CD4-positive, alpha-beta T cell (primary cell): ENCODE results near the gene NFATC1. TPM values are rescaled to one million over a fixed set of nuclear protein-coding genes. Genes with fewer than 3 reads are reported as not detected.

Experiments
- ATAC-seq: fragments of 200-7000 bp; cut with Tn5 transposase; one replicate; pipeline ENCODE4 v1.10.0; 2022; ENCODE audit warnings: mild to moderate bottlenecking; ENCODE audit not compliant: poor library complexity
- CTCF ChIA-PET: fragments of 350-600 bp; sonication (Branson Sonifier 250); formaldehyde crosslinking; loops from one replicate; lab custom pipeline; 2021; ENCODE audit warnings: antibody characterized with exemption, inconsistent platforms; lab: Charles Lee
- POLR2A ChIA-PET: fragments of 350-600 bp; sonication (Branson Sonifier 250); formaldehyde crosslinking; loops from one replicate; lab custom pipeline; 2021; ENCODE audit warnings: antibody characterized with exemption, inconsistent platforms; lab: Charles Lee
- DNase-seq, 14 experiments: peaks; one replicate each; pipeline ENCODE4 v3.0.0-alpha.2; 2013 to 2020; ENCODE audit warnings: mixed read lengths in 2 of 14
- H3K27ac ChIP-seq, 2 donors: one replicate each; pipeline versions ENCODE4 v1.5.1 to v1.7.0; 2013; ENCODE audit warnings: low read length in 2 of 2, low read depth in 1 of 2, mild to moderate bottlenecking in 1 of 2
- H3K27me3 ChIP-seq, 2 experiments: 1 replicate in 1 of 2; 2 replicates in 1 of 2; pipeline versions ENCODE4 v1.6.1 to v1.7.0; 2013; ENCODE audit warnings: low read length in 2 of 2, control low read depth in 1 of 2, mild to moderate bottlenecking in 1 of 2, moderate library complexity in 1 of 2; ENCODE audit not compliant: insufficient read depth in 2 of 2, control insufficient read depth in 1 of 2
- H3K36me3 ChIP-seq: one replicate; pipeline ENCODE4 v1.6.1; 2013; ENCODE audit warnings: low read length, control low read depth; ENCODE audit not compliant: insufficient read depth
- H3K4me1 ChIP-seq: one replicate; pipeline ENCODE4 v1.6.1; 2013; ENCODE audit warnings: low read length, control low read depth; ENCODE audit not compliant: insufficient read depth
- H3K4me3 ChIP-seq: one replicate; pipeline ENCODE4 v1.5.1; 2013; ENCODE audit warnings: mild to moderate bottlenecking, low read length, moderate library complexity
- H3K9me3 ChIP-seq, 2 experiments: 1 replicate in 1 of 2; 2 replicates in 1 of 2; pipeline versions ENCODE4 v1.6.1 to v1.7.0; 2013; ENCODE audit warnings: low read length in 2 of 2, mild to moderate bottlenecking in 2 of 2, control low read depth in 1 of 2, moderate library complexity in 1 of 2; ENCODE audit not compliant: control insufficient read depth in 1 of 2, insufficient read depth in 1 of 2
- H3K27ac Mint-ChIP-seq: one replicate; pipeline ENCODE4 v1.8.0; 2020; ENCODE audit warnings: mixed read lengths
- H3K27me3 Mint-ChIP-seq: one replicate; pipeline ENCODE4 v1.8.0; 2021; ENCODE audit warnings: mixed read lengths
- H3K36me3 Mint-ChIP-seq: one replicate; pipeline ENCODE4 v1.8.0; 2021; ENCODE audit warnings: low read depth, mixed read lengths
- H3K4me1 Mint-ChIP-seq: one replicate; pipeline ENCODE4 v1.8.0; 2021; ENCODE audit warnings: low read depth, mixed read lengths
- H3K4me3 Mint-ChIP-seq: one replicate; pipeline ENCODE4 v1.8.0; 2020; ENCODE audit warnings: mild to moderate bottlenecking, mixed read lengths
- H3K9me3 Mint-ChIP-seq: one replicate; pipeline ENCODE4 v1.8.0; 2020; ENCODE audit warnings: mixed read lengths
- CTCF ChIP-seq: fragments of 200-600 bp; IDR thresholded peaks from one replicate; pipeline ENCODE4 v1.8.0; 2022; ENCODE audit warnings: antibody characterized with exemption, mild to moderate bottlenecking
- intact Hi-C, 2 experiments: fragments of 100-400 bp; cut with DNase I in 1 of 2; cut with micrococcal nuclease in 1 of 2; formaldehyde crosslinking; loops; one replicate each; pipeline versions ENCODE4 v1.15.1 to v1.9.0; 2023 to 2025; cut with DNase I, micrococcal nuclease
- total RNA-seq, 174 experiments: library from RNA in 2 of 174; stranded (reverse) in 2 of 174; gene quantifications; one replicate each; pipeline ENCODE4 v1.2.3 and lab custom pipeline; 2021 to 2026

The NFATC1 gene
- total RNA-seq, 2 experiments from 2014 or later: 107 to 113 TPM

GRCh38 chr18:79542876-79543750 lies 147.4 kb downstream of the NFATC1 start:
- Mint-ChIP-seq H3K36me3 (no peaks in the 10 kb centered on the region), H3K9me3 (peaks cover 5% of the 10 kb centered on the region), H3K27me3 (no peaks in the 10 kb centered on the region), H3K27ac (no peak overlapping the region), H3K4me3 (no peak overlapping the region), H3K4me1 (no peaks in the 10 kb centered on the region)
- H3K27me3 ChIP-seq: peaks cover 0 to 3% of the 10 kb centered on the region in 2 experiments
- peaks cover 0 to 4% of the 10 kb centered on the region in 2 experiments for H3K9me3 ChIP-seq
- TF ChIP-seq CTCF: no peak
- intact Hi-C loops: no loop called here
- H3K4me3 ChIP-seq: no peak overlapping the region
- POLR2A ChIA-PET: no interaction called here
- ATAC-seq (no peak), DNase-seq (no peak)
- no peak overlapping the region for H3K27ac ChIP-seq
- CTCF ChIA-PET: no interaction called here
- no peaks in the 10 kb centered on the region for H3K4me1 ChIP-seq
- no peaks in the 10 kb centered on the region for H3K36me3 ChIP-seq

DNA sequence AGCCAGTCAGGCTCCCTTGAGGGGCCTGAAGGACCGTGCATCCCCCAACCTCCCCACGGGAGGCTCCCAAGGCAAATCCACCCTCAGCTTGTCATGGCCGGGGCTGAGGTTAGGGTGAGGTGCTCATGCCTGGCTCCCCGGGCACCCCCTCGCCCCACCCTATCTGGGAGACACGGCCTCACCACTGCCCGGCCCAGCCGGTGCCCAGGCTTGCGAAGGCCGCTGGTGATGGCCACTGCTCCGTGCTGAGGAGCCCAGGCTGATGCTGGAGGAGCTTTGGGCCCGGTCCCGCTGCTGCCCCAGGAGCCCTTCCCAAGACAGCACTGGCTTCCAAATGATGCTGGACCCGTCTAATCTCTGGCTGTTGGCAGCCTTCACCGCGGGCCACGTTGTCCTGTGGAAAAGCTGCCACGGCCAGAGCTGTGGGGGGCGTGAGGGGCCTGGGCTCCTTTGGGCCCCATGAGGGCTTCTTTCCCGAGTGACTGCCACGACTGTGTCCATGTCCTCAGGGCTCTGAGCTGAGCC lies 148.2 kb downstream of the NFATC1 start:
- CTCF ChIA-PET: no interaction called here
- DNase-seq: no peak
- no peak overlapping the region for H3K27ac ChIP-seq

DNA sequence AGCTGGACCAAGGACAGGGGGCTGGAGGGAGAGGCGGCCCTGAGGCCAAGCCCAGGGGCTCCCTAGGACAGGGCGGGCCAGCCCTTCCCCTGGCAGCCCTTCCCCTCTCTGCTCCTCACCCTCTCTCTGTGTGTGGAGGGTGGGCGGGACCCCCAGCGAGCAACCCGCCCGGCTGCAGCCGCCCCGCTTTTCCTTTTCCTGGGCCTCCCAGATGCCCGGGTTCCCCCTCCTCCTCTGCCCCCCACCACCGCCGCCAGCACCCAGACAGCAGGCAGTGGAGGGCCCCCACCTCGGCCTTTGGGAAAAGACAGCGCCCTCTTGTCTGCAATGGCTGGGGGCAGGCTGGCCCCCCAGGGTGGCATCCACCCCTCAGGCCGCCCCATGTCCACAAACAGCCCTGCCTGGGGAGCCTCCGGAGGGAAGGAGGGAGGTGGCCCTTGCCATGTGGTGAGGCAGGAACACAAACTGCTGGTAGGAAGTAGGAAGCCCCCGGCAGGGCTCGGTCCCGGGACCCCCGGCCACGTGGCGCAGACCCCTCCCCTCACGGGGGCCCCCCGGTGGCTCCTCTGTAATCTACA lies 148.7 kb downstream of the NFATC1 start:
- no peak for TF ChIP-seq CTCF
- Mint-ChIP-seq H3K4me3 (no peak overlapping the region), H3K36me3 (no peaks in the 10 kb centered on the region), H3K27ac (no peak overlapping the region), H3K9me3 (peaks cover 5% of the 10 kb centered on the region), H3K27me3 (no peaks in the 10 kb centered on the region), H3K4me1 (no peaks in the 10 kb centered on the region)
- intact Hi-C loops: no loop called here
- ATAC-seq (no peak), DNase-seq (no peak)
- Histone ChIP-seq H3K36me3 (no peaks in the 10 kb centered on the region), H3K27me3 (peaks cover 0 to 3% of the 10 kb centered on the region in 2 experiments), H3K9me3 (peaks cover 0 to 9% of the 10 kb centered on the region in 2 experiments), H3K4me3 (no peak overlapping the region), H3K4me1 (no peaks in the 10 kb centered on the region), H3K27ac (no peak overlapping the region)
- ChIA-PET CTCF (no interaction called here), POLR2A (no interaction called here)

More for the DNA sequence above, 148.2 kb downstream of the NFATC1 start:
- H3K27me3 Mint-ChIP-seq: no peaks in the 10 kb centered on the region
- Histone ChIP-seq H3K27me3 (peaks cover 0 to 3% of the 10 kb centered on the region in 2 experiments), H3K9me3 (peaks cover 0 to 9% of the 10 kb centered on the region in 2 experiments), H3K36me3 (no peaks in the 10 kb centered on the region), H3K4me1 (no peaks in the 10 kb centered on the region), H3K4me3 (no peak overlapping the region)
- no peak for ATAC-seq
- no peak overlapping the region for H3K4me3 Mint-ChIP-seq
- H3K36me3 Mint-ChIP-seq: no peaks in the 10 kb centered on the region
- POLR2A ChIA-PET: no interaction called here
- no peak for TF ChIP-seq CTCF
- H3K4me1 Mint-ChIP-seq: no peaks in the 10 kb centered on the region
- intact Hi-C loops: no loop called here
- no peak overlapping the region for H3K27ac Mint-ChIP-seq
- peaks cover 5% of the 10 kb centered on the region for H3K9me3 Mint-ChIP-seq
